ENCODE measurements around the gene AMH. TPM values are rescaled to one million over a fixed set of nuclear protein-coding genes. Genes with fewer than 3 reads are reported as not detected.

AMH gene
- total RNA-seq, 8 experiments from 2014 or later: 0.36 to 4.1 (median 2.0) TPM

GRCh38 chr19:2225415-2226050, 23.6 kb upstream of the AMH start:
- WGBS, 10 experiments: 90 to 100% (median 98%) methylated on average over 1 to 18 of the region's 32 CpGs; no CpG with 5 or more reads in 4 of the 10 experiments
- H3K27ac ChIP-seq: no peak overlapping the region

GRCh38 chr19:2226051-2226839, 22.9 kb upstream of the AMH start:
- H3K27ac ChIP-seq: no peak overlapping the region
- no peak overlapping the region for H3K4me3 ChIP-seq
- H3K4me1 ChIP-seq (replicated peaks in 1 of 2): no peaks in the 10 kb centered on the region
- peak in 1 of 8 experiments; percentile 1 for ATAC-seq (replicated peaks in 6 of 8)
- in situ Hi-C loops (cut with MboI; ENCODE audit: low pct_unique_long_range_greater_than_20kb in 2 of 9, low sequenced_read_pairs in 9 of 9, unreplicated experiment in 9 of 9): no loop called here
- whole genome bisulfite sequencing, 10 experiments: 80 to 100% (median 89%) methylated on average over 1 to 17 of the region's 59 CpGs; no CpG with 5 or more reads in 6 of the 10 experiments

More at GRCh38 chr19:2225415-2226050, 23.6 kb upstream of the AMH start:
- Histone ChIP-seq H3K4me3 (no peak overlapping the region), H3K4me1 (replicated peaks in 1 of 2) (no peaks in the 10 kb centered on the region)
- in situ Hi-C loops (cut with MboI; ENCODE audit: low pct_unique_long_range_greater_than_20kb in 2 of 9, low sequenced_read_pairs in 9 of 9, unreplicated experiment in 9 of 9): no loop called here
- peak in 2 of 8 experiments; percentile 9 for ATAC-seq (replicated peaks in 6 of 8)

GRCh38 chr19:2226840-2227360, 22.2 kb upstream of the AMH start:
- 94% methylated on average over 3 of the region's 53 CpGs; no CpG with 5 or more reads in 9 of the 10 experiments for WGBS, 10 experiments
- Histone ChIP-seq H3K4me1 (replicated peaks in 1 of 2) (no peaks in the 10 kb centered on the region), H3K4me3 (no peak overlapping the region), H3K27ac (no peak overlapping the region)
- no peak for ATAC-seq (replicated peaks in 6 of 8)
- in situ Hi-C loops (cut with MboI; ENCODE audit: low pct_unique_long_range_greater_than_20kb in 2 of 9, low sequenced_read_pairs in 9 of 9, unreplicated experiment in 9 of 9): no loop called here

- in situ Hi-C loops (cut with MboI; ENCODE audit: low pct_unique_long_range_greater_than_20kb in 2 of 9, low sequenced_read_pairs in 9 of 9, unreplicated experiment in 9 of 9): no loop called here
- Histone ChIP-seq H3K4me3 (no peak overlapping the region), H3K27ac (no peak overlapping the region), H3K4me1 (replicated peaks in 1 of 2) (no peaks in the 10 kb centered on the region)
- no CpG with 5 or more reads among the region's 67 CpGs for WGBS, 10 experiments
- no peak for ATAC-seq (replicated peaks in 6 of 8)
Measured at GRCh38 chr19:2227415-2228156, 21.5 kb upstream of the AMH start.

- WGBS, 10 experiments: 91 to 100% (median 96%) methylated on average over 1 to 8 of the region's 48 CpGs; no CpG with 5 or more reads in 6 of the 10 experiments
Measured at GRCh38 chr19:2228157-2229030, 20.7 kb upstream of the AMH start.

GRCh38 chr19:2229103-2230032, 19.8 kb upstream of the AMH start:
- in situ Hi-C loops (cut with MboI; ENCODE audit: low pct_unique_long_range_greater_than_20kb in 2 of 9, low sequenced_read_pairs in 9 of 9, unreplicated experiment in 9 of 9): no loop called here
- H3K27ac ChIP-seq: no peak overlapping the region
- WGBS, 10 experiments: 87 to 100% (median 100%) methylated on average over 1 to 13 of the region's 45 CpGs; no CpG with 5 or more reads in 3 of the 10 experiments
- no peaks in the 10 kb centered on the region for H3K4me1 ChIP-seq (replicated peaks in 1 of 2)
- ATAC-seq (replicated peaks in 6 of 8): no peak
- no peak overlapping the region for H3K4me3 ChIP-seq

More at GRCh38 chr19:2228157-2229030, 20.7 kb upstream of the AMH start:
- in situ Hi-C loops (cut with MboI; ENCODE audit: low pct_unique_long_range_greater_than_20kb in 2 of 9, low sequenced_read_pairs in 9 of 9, unreplicated experiment in 9 of 9): no loop called here
- no peak overlapping the region for H3K27ac ChIP-seq
- H3K4me3 ChIP-seq: no peak overlapping the region
- no peak for ATAC-seq (replicated peaks in 6 of 8)
- no peaks in the 10 kb centered on the region for H3K4me1 ChIP-seq (replicated peaks in 1 of 2)

- no peak overlapping the region for H3K4me3 ChIP-seq
- peaks cover 4 to 6% of the 10 kb centered on the region in 2 donors for H3K4me1 ChIP-seq (replicated peaks in 1 of 2)
- 91 to 100% (median 97%) methylated on average over 2 to 16 of the region's 43 CpGs; no CpG with 5 or more reads in 4 of the 10 experiments for WGBS, 10 experiments
- no peak overlapping the region for H3K27ac ChIP-seq
- in situ Hi-C loops (cut with MboI; ENCODE audit: low pct_unique_long_range_greater_than_20kb in 2 of 9, low sequenced_read_pairs in 9 of 9, unreplicated experiment in 9 of 9): no loop called here
- no peak for ATAC-seq (replicated peaks in 6 of 8)
Measured at GRCh38 chr19:2230033-2230531, 19.0 kb upstream of the AMH start.

GRCh38 chr19:2230807-2231533, 18.2 kb upstream of the AMH start:
- in situ Hi-C loops (cut with MboI; ENCODE audit: low pct_unique_long_range_greater_than_20kb in 2 of 9, low sequenced_read_pairs in 9 of 9, unreplicated experiment in 9 of 9): no loop called here
- peak in 1 of 8 experiments; percentile 4 for ATAC-seq (replicated peaks in 6 of 8)

GRCh38 chr19:2231621-2232221, 17.4 kb upstream of the AMH start:
- 60 to 67% methylated on average over 3 of the region's 21 CpGs; no CpG with 5 or more reads in 8 of the 10 experiments for WGBS, 10 experiments
- Histone ChIP-seq H3K4me1 (replicated peaks in 1 of 2) (peaks cover 5 to 7% of the 10 kb centered on the region in 2 donors), H3K27ac (no peak overlapping the region), H3K4me3 (no peak overlapping the region)
- in situ Hi-C loops (cut with MboI; ENCODE audit: low pct_unique_long_range_greater_than_20kb in 2 of 9, low sequenced_read_pairs in 9 of 9, unreplicated experiment in 9 of 9): no loop called here
- ATAC-seq (replicated peaks in 6 of 8): no peak

More at GRCh38 chr19:2230807-2231533, 18.2 kb upstream of the AMH start:
- H3K4me3 ChIP-seq: no peak overlapping the region
- WGBS, 10 experiments: 100% methylated on average over 1 of the region's 12 CpGs; no CpG with 5 or more reads in 9 of the 10 experiments
- H3K4me1 ChIP-seq (replicated peaks in 1 of 2): peaks cover 5 to 7% of the 10 kb centered on the region in 2 donors
- H3K27ac ChIP-seq: no peak overlapping the region

- H3K4me1 ChIP-seq (replicated peaks in 1 of 2): peaks cover 8 to 10% of the 10 kb centered on the region in 2 donors
- no peak for ATAC-seq (replicated peaks in 6 of 8)
- WGBS, 10 experiments: 50 to 100% (median 97%) methylated on average over 1 to 3 of the region's 30 CpGs; no CpG with 5 or more reads in 4 of the 10 experiments
- no peak overlapping the region for H3K4me3 ChIP-seq
- in situ Hi-C loops (cut with MboI; ENCODE audit: low pct_unique_long_range_greater_than_20kb in 2 of 9, low sequenced_read_pairs in 9 of 9, unreplicated experiment in 9 of 9): no loop called here
- H3K27ac ChIP-seq: no peak overlapping the region
Measured at GRCh38 chr19:2232286-2233151, 16.6 kb upstream of the AMH start.
